ENCODE measurements around the gene TCERG1L. TPM values are rescaled to one million over a fixed set of nuclear protein-coding genes. Genes with fewer than 3 reads are reported as not detected.

TCERG1L gene
- total and polyA plus RNA-seq, 4 donors, result not detected

GRCh38 chr10:131121511-131122035, 189.9 kb downstream of the TCERG1L start:
- DNase-seq, result no peak
- no peak overlapping the region for H3K27ac ChIP-seq (ENCODE audit: low read depth in 1 of 2, low read length in 2 of 2)
- no peaks in the 10 kb centered on the region for H3K36me3 ChIP-seq (ENCODE audit: control insufficient read depth in 1 of 2, insufficient read depth in 2 of 2, low read length in 1 of 2)
- 80 to 82% methylated on average over 11 of the region's 11 CpGs for WGBS, 2 donors
- no peaks in the 10 kb centered on the region for H3K27me3 ChIP-seq (ENCODE audit: control insufficient read depth in 1 of 2, insufficient read depth in 2 of 2, low read length in 1 of 2)
- intact Hi-C loops (cut with DNase I), result no loop called here
- no peaks in the 10 kb centered on the region for H3K4me1 ChIP-seq (ENCODE audit: control insufficient read depth in 1 of 2, insufficient read depth in 2 of 2, low read length in 2 of 2)
- ATAC-seq (ENCODE audit: low FRiP score), result no peak
- no peak overlapping the region for H3K4me3 ChIP-seq (ENCODE audit: low read length in 2 of 2)
- no peaks in the 10 kb centered on the region for H3K9me3 ChIP-seq (ENCODE audit: control insufficient read depth, low read length)

GRCh38 chr10:131119626-131120355, 191.7 kb downstream of the TCERG1L start:
- Histone ChIP-seq H3K4me3 (ENCODE audit: low read length in 2 of 2) (no peak overlapping the region), H3K4me1 (ENCODE audit: control insufficient read depth in 1 of 2, insufficient read depth in 2 of 2, low read length in 2 of 2) (no peaks in the 10 kb centered on the region), H3K36me3 (ENCODE audit: control insufficient read depth in 1 of 2, insufficient read depth in 2 of 2, low read length in 1 of 2) (no peaks in the 10 kb centered on the region), H3K27me3 (ENCODE audit: control insufficient read depth in 1 of 2, insufficient read depth in 2 of 2, low read length in 1 of 2) (no peaks in the 10 kb centered on the region), H3K27ac (ENCODE audit: low read depth in 1 of 2, low read length in 2 of 2) (no peak overlapping the region), H3K9me3 (ENCODE audit: control insufficient read depth, low read length) (no peaks in the 10 kb centered on the region)
- ATAC-seq (ENCODE audit: low FRiP score), result no peak
- intact Hi-C loops (cut with DNase I), result no loop called here
- no peak for DNase-seq
- 75 to 80% methylated on average over 17 of the region's 17 CpGs for WGBS, 2 donors

- no peaks in the 10 kb centered on the region for H3K27me3 ChIP-seq (ENCODE audit: control insufficient read depth in 1 of 2, insufficient read depth in 2 of 2, low read length in 1 of 2)
- no peak for DNase-seq
- WGBS, 2 donors, result 70 to 71% methylated on average over 21 of the region's 21 CpGs
- ATAC-seq (ENCODE audit: low FRiP score), result no peak
- no peaks in the 10 kb centered on the region for H3K36me3 ChIP-seq (ENCODE audit: control insufficient read depth in 1 of 2, insufficient read depth in 2 of 2, low read length in 1 of 2)
- no peak overlapping the region for H3K4me3 ChIP-seq (ENCODE audit: low read length in 2 of 2)
- no peaks in the 10 kb centered on the region for H3K9me3 ChIP-seq (ENCODE audit: control insufficient read depth, low read length)
- H3K4me1 ChIP-seq (ENCODE audit: control insufficient read depth in 1 of 2, insufficient read depth in 2 of 2, low read length in 2 of 2), result no peaks in the 10 kb centered on the region
- intact Hi-C loops (cut with DNase I), result no loop called here
- no peak overlapping the region for H3K27ac ChIP-seq (ENCODE audit: low read depth in 1 of 2, low read length in 2 of 2)
Measured at GRCh38 chr10:131117416-131118212, 193.9 kb downstream of the TCERG1L start.

GRCh38 chr10:131116991-131117375, 194.5 kb downstream of the TCERG1L start:
- no peak overlapping the region for H3K27ac ChIP-seq (ENCODE audit: low read depth in 1 of 2, low read length in 2 of 2)
- no peaks in the 10 kb centered on the region for H3K4me1 ChIP-seq (ENCODE audit: control insufficient read depth in 1 of 2, insufficient read depth in 2 of 2, low read length in 2 of 2)
- ATAC-seq (ENCODE audit: low FRiP score) (no peak), DNase-seq (no peak)
- WGBS, 2 donors, result 85 to 89% methylated on average over 9 of the region's 9 CpGs
- intact Hi-C loops (cut with DNase I), result no loop called here
- H3K9me3 ChIP-seq (ENCODE audit: control insufficient read depth, low read length), result no peaks in the 10 kb centered on the region
- no peaks in the 10 kb centered on the region for H3K27me3 ChIP-seq (ENCODE audit: control insufficient read depth in 1 of 2, insufficient read depth in 2 of 2, low read length in 1 of 2)
- no peak overlapping the region for H3K4me3 ChIP-seq (ENCODE audit: low read length in 2 of 2)
- no peaks in the 10 kb centered on the region for H3K36me3 ChIP-seq (ENCODE audit: control insufficient read depth in 1 of 2, insufficient read depth in 2 of 2, low read length in 1 of 2)

GRCh38 chr10:131116216-131116990, 195.1 kb downstream of the TCERG1L start:
- Histone ChIP-seq H3K4me1 (ENCODE audit: control insufficient read depth in 1 of 2, insufficient read depth in 2 of 2, low read length in 2 of 2) (no peaks in the 10 kb centered on the region), H3K4me3 (ENCODE audit: low read length in 2 of 2) (no peak overlapping the region), H3K27me3 (ENCODE audit: control insufficient read depth in 1 of 2, insufficient read depth in 2 of 2, low read length in 1 of 2) (no peaks in the 10 kb centered on the region), H3K9me3 (ENCODE audit: control insufficient read depth, low read length) (no peaks in the 10 kb centered on the region), H3K36me3 (ENCODE audit: control insufficient read depth in 1 of 2, insufficient read depth in 2 of 2, low read length in 1 of 2) (no peaks in the 10 kb centered on the region), H3K27ac (ENCODE audit: low read depth in 1 of 2, low read length in 2 of 2) (no peak overlapping the region)
- intact Hi-C loops (cut with DNase I), result no loop called here
- no peak for DNase-seq
- no peak for ATAC-seq (ENCODE audit: low FRiP score)
- WGBS, 2 donors, result 83 to 90% methylated on average over 24 of the region's 24 CpGs

GRCh38 chr10:131115801-131116200, 195.7 kb downstream of the TCERG1L start:
- 63 to 69% methylated on average over 4 of the region's 4 CpGs for WGBS, 2 donors
- intact Hi-C loops (cut with DNase I), result no loop called here

GRCh38 chr10:131115321-131115720, 196.2 kb downstream of the TCERG1L start:
- Histone ChIP-seq H3K4me1 (ENCODE audit: control insufficient read depth in 1 of 2, insufficient read depth in 2 of 2, low read length in 2 of 2) (no peaks in the 10 kb centered on the region), H3K27me3 (ENCODE audit: control insufficient read depth in 1 of 2, insufficient read depth in 2 of 2, low read length in 1 of 2) (no peaks in the 10 kb centered on the region), H3K4me3 (ENCODE audit: low read length in 2 of 2) (no peak overlapping the region), H3K9me3 (ENCODE audit: control insufficient read depth, low read length) (no peaks in the 10 kb centered on the region), H3K36me3 (ENCODE audit: control insufficient read depth in 1 of 2, insufficient read depth in 2 of 2, low read length in 1 of 2) (no peaks in the 10 kb centered on the region), H3K27ac (ENCODE audit: low read depth in 1 of 2, low read length in 2 of 2) (no peak overlapping the region)
- intact Hi-C loops (cut with DNase I), result no loop called here
- no peak for DNase-seq
- WGBS, 2 donors, result 85 to 86% methylated on average over 14 of the region's 14 CpGs
- no peak for ATAC-seq (ENCODE audit: low FRiP score)

More at GRCh38 chr10:131115801-131116200, 195.7 kb downstream of the TCERG1L start:
- ATAC-seq (ENCODE audit: low FRiP score) (no peak), DNase-seq (no peak)
- Histone ChIP-seq H3K36me3 (ENCODE audit: control insufficient read depth in 1 of 2, insufficient read depth in 2 of 2, low read length in 1 of 2) (no peaks in the 10 kb centered on the region), H3K27ac (ENCODE audit: low read depth in 1 of 2, low read length in 2 of 2) (no peak overlapping the region), H3K9me3 (ENCODE audit: control insufficient read depth, low read length) (no peaks in the 10 kb centered on the region), H3K4me3 (ENCODE audit: low read length in 2 of 2) (no peak overlapping the region), H3K27me3 (ENCODE audit: control insufficient read depth in 1 of 2, insufficient read depth in 2 of 2, low read length in 1 of 2) (no peaks in the 10 kb centered on the region), H3K4me1 (ENCODE audit: control insufficient read depth in 1 of 2, insufficient read depth in 2 of 2, low read length in 2 of 2) (no peaks in the 10 kb centered on the region)

- H3K9me3 ChIP-seq (ENCODE audit: control insufficient read depth, low read length), result no peaks in the 10 kb centered on the region
- intact Hi-C loops (cut with DNase I), result no loop called here
- H3K27me3 ChIP-seq (ENCODE audit: control insufficient read depth in 1 of 2, insufficient read depth in 2 of 2, low read length in 1 of 2), result no peaks in the 10 kb centered on the region
- WGBS, 2 donors, result 86 to 87% methylated on average over 15 of the region's 15 CpGs
- H3K36me3 ChIP-seq (ENCODE audit: control insufficient read depth in 1 of 2, insufficient read depth in 2 of 2, low read length in 1 of 2), result no peaks in the 10 kb centered on the region
- no peaks in the 10 kb centered on the region for H3K4me1 ChIP-seq (ENCODE audit: control insufficient read depth in 1 of 2, insufficient read depth in 2 of 2, low read length in 2 of 2)
- ATAC-seq (ENCODE audit: low FRiP score) (no peak), DNase-seq (no peak)
- no peak overlapping the region for H3K4me3 ChIP-seq (ENCODE audit: low read length in 2 of 2)
- no peak overlapping the region for H3K27ac ChIP-seq (ENCODE audit: low read depth in 1 of 2, low read length in 2 of 2)
Measured at GRCh38 chr10:131114846-131115245, 196.7 kb downstream of the TCERG1L start.
